B cell (primary cell): ENCODE results near the gene FES.

ENCODE experiments used
- CTCF ChIP-seq: fragments of 200-600 bp; IDR thresholded peaks from one replicate; pipeline ENCODE4 v1.8.0; 2022; ENCODE audit warnings: antibody characterized with exemption, mild to moderate bottlenecking
- EZH2 ChIP-seq: IDR thresholded peaks from 2 replicates; pipeline ENCODE4 v1.6.1; 2012; ENCODE audit warnings: borderline replicate concordance, low read depth, mild to moderate bottlenecking, moderate library complexity, low read length; ENCODE audit not compliant: insufficient read depth, poor library complexity, severe bottlenecking

DNA sequence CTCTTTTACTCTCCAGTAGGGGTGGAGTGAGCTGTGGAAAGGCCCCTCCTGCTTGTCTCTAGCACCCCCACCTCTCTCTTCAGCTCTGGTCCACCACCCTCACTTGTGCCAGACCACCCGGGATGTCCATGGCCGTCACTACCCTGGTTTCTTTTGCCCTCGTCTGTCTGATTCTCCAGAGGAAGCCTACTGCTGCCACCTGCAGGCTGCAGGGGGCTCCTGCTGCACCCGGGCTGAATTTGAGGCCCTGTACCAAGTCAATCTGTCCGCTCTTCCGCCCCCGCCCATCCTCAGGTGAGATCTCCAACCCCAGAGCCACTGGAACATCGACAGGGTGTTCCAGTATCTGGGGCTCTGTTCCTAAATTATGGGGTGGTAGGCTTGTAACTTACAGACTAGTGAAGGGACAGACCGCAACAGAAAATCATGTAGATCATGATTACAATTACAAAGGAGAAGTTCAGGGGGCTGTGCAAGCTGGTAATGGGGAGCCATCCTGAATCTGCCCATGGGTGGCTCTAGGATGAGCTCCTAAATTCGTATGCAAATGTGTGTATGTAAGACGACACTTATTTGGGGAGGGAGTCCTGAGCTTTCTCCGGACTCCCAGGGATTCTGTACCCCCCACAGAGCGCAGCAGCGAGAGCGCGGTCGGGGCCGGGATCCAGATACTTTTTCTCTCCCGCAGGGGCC, 50.1 kb downstream of the FES start:
- TF ChIP-seq CTCF (peak; percentile 91), EZH2 (no peak)
